A673 (cell line): ENCODE measurements around the gene HOXA13.

ENCODE experiments used
- CTCF ChIP-seq: fragments of 300-800, 200-600 bp; sonication (generic); conservative IDR thresholded peaks from 2 replicates; pipeline ENCODE4 v1.5.1; 2017; ENCODE audit warnings: low read depth, mild to moderate bottlenecking, antibody characterized with exemption, low read length, moderate library complexity, mixed read lengths
- EZH2 ChIP-seq: fragments of 200-600 bp; sonication (generic); IDR thresholded peaks from 2 replicates; pipeline ENCODE4 v1.6.1; 2017; ENCODE audit warnings: borderline replicate concordance, low read depth, mild to moderate bottlenecking, mixed read lengths, antibody characterized with exemption, low read length; ENCODE audit not compliant: poor library complexity, severe bottlenecking

- TF ChIP-seq CTCF, result no peak
- no peak for TF ChIP-seq EZH2
These were observed 24.2 kb upstream of the HOXA13 start for GRCh38 chr7:27223941-27224575.
